OCI-LY7 (cell line): ENCODE measurements around the gene PNPLA6.

ENCODE experiments used
- EZH2phosphoT487 ChIP-seq: fragments of 200-600 bp; sonication (generic); IDR thresholded peaks from 2 replicates; pipeline ENCODE4 v1.6.1; 2018; ENCODE audit warnings: low read depth, borderline replicate concordance, mild to moderate bottlenecking, mixed run types, antibody characterized with exemption, low read length, moderate library complexity, mixed read lengths
- TF ChIP-seq, protein P1 (sequence below): fragments of 200-600 bp; sonication (generic); conservative IDR thresholded peaks from 2 replicates; pipeline ENCODE4 v1.5.1; 2014; ENCODE audit warnings: mild to moderate bottlenecking, antibody characterized with exemption, low read length, moderate library complexity, mixed read lengths

GRCh38 chr19:7582446-7582845, 46.9 kb downstream of the PNPLA6 start:
- TF ChIP-seq, protein P1, sequence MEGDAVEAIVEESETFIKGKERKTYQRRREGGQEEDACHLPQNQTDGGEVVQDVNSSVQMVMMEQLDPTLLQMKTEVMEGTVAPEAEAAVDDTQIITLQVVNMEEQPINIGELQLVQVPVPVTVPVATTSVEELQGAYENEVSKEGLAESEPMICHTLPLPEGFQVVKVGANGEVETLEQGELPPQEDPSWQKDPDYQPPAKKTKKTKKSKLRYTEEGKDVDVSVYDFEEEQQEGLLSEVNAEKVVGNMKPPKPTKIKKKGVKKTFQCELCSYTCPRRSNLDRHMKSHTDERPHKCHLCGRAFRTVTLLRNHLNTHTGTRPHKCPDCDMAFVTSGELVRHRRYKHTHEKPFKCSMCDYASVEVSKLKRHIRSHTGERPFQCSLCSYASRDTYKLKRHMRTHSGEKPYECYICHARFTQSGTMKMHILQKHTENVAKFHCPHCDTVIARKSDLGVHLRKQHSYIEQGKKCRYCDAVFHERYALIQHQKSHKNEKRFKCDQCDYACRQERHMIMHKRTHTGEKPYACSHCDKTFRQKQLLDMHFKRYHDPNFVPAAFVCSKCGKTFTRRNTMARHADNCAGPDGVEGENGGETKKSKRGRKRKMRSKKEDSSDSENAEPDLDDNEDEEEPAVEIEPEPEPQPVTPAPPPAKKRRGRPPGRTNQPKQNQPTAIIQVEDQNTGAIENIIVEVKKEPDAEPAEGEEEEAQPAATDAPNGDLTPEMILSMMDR, result no peak
- no peak for TF ChIP-seq EZH2phosphoT487
